HepG2 (cell line): ENCODE data around the gene WDR6. TPM values are rescaled to one million over a fixed set of nuclear protein-coding genes. Genes with fewer than 3 reads are reported as not detected.

Experiments used
- CCDC6 ChIP-seq: sonication (generic); formaldehyde crosslinking; IDR thresholded peaks from 2 replicates; pipeline ENCODE4 v1.8.1; 2022; ENCODE audit warnings: mild to moderate bottlenecking, missing genetic modification reagents, moderate library complexity
- LRRFIP1 ChIP-seq: sonication (generic); formaldehyde crosslinking; conservative IDR thresholded peaks from 2 replicates; pipeline ENCODE4 v1.4.0; 2020; ENCODE audit warnings: missing genetic modification reagents
- MAZ ChIP-seq, 2 experiments: sonication (generic) in 1 of 2; formaldehyde crosslinking in 1 of 2; IDR thresholded peaks; 2 replicates each; pipeline versions ENCODE4 v1.5.0 to v1.6.1; 2012 to 2020; ENCODE audit warnings: low read depth in 2 of 2, mild to moderate bottlenecking in 2 of 2, borderline replicate concordance in 1 of 2, improper control_type of control experiment in 1 of 2, low read length in 1 of 2, missing genetic modification reagents in 1 of 2, moderate library complexity in 1 of 2
- MEF2D ChIP-seq: sonication (generic); formaldehyde crosslinking; IDR thresholded peaks from 2 replicates; pipeline ENCODE4 v1.5.1; 2020; ENCODE audit warnings: mild to moderate bottlenecking, missing genetic modification reagents
- MEIS1 ChIP-seq: sonication (generic); formaldehyde crosslinking; IDR thresholded peaks from 2 replicates; pipeline ENCODE4 v1.9.0; 2021; ENCODE audit warnings: mild to moderate bottlenecking, missing genetic modification reagents, moderate library complexity, borderline replicate concordance
- MXD3 ChIP-seq: IDR thresholded peaks from 2 replicates; pipeline ENCODE4 v1.6.1; 2016; ENCODE audit warnings: mild to moderate bottlenecking, missing biosample characterization, missing genetic modification reagents
- MXI1 ChIP-seq: IDR thresholded peaks from 3 replicates; pipeline ENCODE4 v1.6.1; 2012; ENCODE audit warnings: low read depth, low read length, inconsistent platforms, borderline replicate concordance
- PRDM10 ChIP-seq: sonication (generic); formaldehyde crosslinking; IDR thresholded peaks from 2 replicates; pipeline ENCODE4 v1.4.0; 2020; ENCODE audit warnings: low read depth, missing genetic modification reagents
- SALL1 ChIP-seq: sonication (generic); formaldehyde crosslinking; IDR thresholded peaks from 2 replicates; pipeline ENCODE4 v1.8.0; 2022; ENCODE audit warnings: mild to moderate bottlenecking, missing genetic modification reagents
- TBX3 ChIP-seq: fragments of 450-650 bp; IDR thresholded peaks from 2 replicates; pipeline ENCODE4 v1.6.1; 2017; ENCODE audit warnings: antibody characterized with exemption, mild to moderate bottlenecking, inconsistent platforms, borderline replicate concordance
- ZBTB38 ChIP-seq: sonication (generic); formaldehyde crosslinking; IDR thresholded peaks from 2 replicates; pipeline ENCODE4 v1.5.1; 2020; ENCODE audit warnings: mild to moderate bottlenecking, missing genetic modification reagents
- ZFY ChIP-seq: sonication (generic); formaldehyde crosslinking; IDR thresholded peaks from 2 replicates; pipeline ENCODE4 v1.4.0; 2020; ENCODE audit warnings: missing genetic modification reagents
- ZNF296 ChIP-seq: sonication (generic); formaldehyde crosslinking; conservative IDR thresholded peaks from 2 replicates; pipeline ENCODE4 v1.5.0; 2020; ENCODE audit warnings: mild to moderate bottlenecking, missing genetic modification reagents
- ZNF484 ChIP-seq: sonication (generic); formaldehyde crosslinking; IDR thresholded peaks from 2 replicates; pipeline ENCODE4 v1.5.1; 2020; ENCODE audit warnings: mild to moderate bottlenecking, low read depth, missing genetic modification reagents, borderline replicate concordance
- ZNF530 ChIP-seq: sonication (generic); formaldehyde crosslinking; IDR thresholded peaks from 2 replicates; pipeline ENCODE4 v1.5.0; 2020; ENCODE audit warnings: low read depth, mild to moderate bottlenecking, missing genetic modification reagents
- ZNF678 ChIP-seq: sonication (generic); formaldehyde crosslinking; IDR thresholded peaks from 2 replicates; pipeline ENCODE4 v1.4.0; 2020; ENCODE audit warnings: mild to moderate bottlenecking, missing genetic modification reagents
- ZNF768 ChIP-seq: sonication (generic); formaldehyde crosslinking; IDR thresholded peaks from 2 replicates; pipeline ENCODE4 v1.4.0; 2020; ENCODE audit warnings: missing genetic modification reagents
- polyA plus RNA-seq, 8 experiments: library from polyadenylated mRNA; depleted of rRNA in 3 of 8; stranded (reverse) in 7 of 8; unstranded in 1 of 8; fragments of >200 nt; fragmentation: Illumina TruSeq in 4 of 8; extraction: Trizol in 4 of 8; gene quantifications; 2 replicates each; pipeline versions ENCODE4 v1.2.1 to v1.2.3, GENCODE V29; 2011 to 2016; ENCODE audit warnings: low read depth in 4 of 8, missing spikeins in 1 of 8, mixed read lengths in 1 of 8; ENCODE audit not compliant: insufficient read depth in 1 of 8
- total RNA-seq, 5 experiments: library from RNA; depleted of rRNA; stranded (reverse); fragments of >200 nt; fragmentation: Illumina TruSeq; extraction: Trizol; gene quantifications; 2 replicates each; pipeline ENCODE4 v1.2.3, GENCODE V29; 2016; ENCODE audit warnings: low read depth in 1 of 5
- TF ChIP-seq, protein P1 (sequence below): sonication (generic); formaldehyde crosslinking; IDR thresholded peaks from 2 replicates; pipeline ENCODE4 v1.5.0; 2020; ENCODE audit warnings: mild to moderate bottlenecking, missing genetic modification reagents
- TF ChIP-seq, protein P2 (sequence below): sonication (generic); formaldehyde crosslinking; IDR thresholded peaks from 2 replicates; pipeline ENCODE4 v1.8.1; 2023; ENCODE audit warnings: mild to moderate bottlenecking, inconsistent platforms, moderate library complexity, missing genetic modification reagents, borderline replicate concordance

WDR6 gene
- total and polyA plus RNA-seq, 2 of the 13 experiments (the other 11 are each of a cell fraction or from before 2014, with no cell fraction given) = 73.4 to 139 TPM

DNA sequence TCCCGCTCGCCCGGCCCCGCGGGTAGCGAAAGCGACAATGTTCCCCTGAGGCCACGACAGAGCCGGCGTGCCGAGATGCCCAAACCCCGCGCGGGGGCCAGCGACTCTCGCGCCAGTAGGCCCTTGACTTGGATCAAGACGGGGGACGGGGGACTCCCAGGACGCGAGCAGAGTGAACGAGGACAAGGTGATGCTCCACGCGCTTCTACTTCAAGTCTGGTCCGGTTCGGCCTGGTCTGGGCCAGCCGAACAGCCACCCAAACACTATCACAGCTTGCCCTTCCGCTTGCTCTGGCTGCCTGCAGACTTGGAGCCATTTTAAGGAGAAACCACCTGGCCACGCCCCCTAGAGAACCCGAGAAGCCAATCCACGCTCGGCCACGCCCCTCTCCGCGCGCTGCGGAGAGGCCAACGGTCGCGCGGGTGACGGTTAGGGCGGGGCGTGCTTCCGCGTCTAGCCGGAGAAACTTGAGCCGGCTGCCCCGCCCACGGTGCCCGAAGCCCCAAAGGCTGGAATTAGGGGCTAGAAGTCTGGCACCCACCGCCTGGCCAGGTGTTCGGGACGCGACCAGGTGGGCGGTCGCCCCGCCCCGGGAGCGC lies 14.1 kb downstream of the WDR6 start (continued):
- TF ChIP-seq ZNF296 (CRISPR knock-in tag) (peak; percentile 82; the same call in 1 of the 2 replicates), MXI1 (peak; percentile 74; the same call in 1 of the 3 replicates), MEIS1 (CRISPR knock-in tag) (peak; percentile 65; the same call in 1 of the 2 replicates), TBX3 (no peak), ZBTB38 (CRISPR knock-in tag) (peak; percentile 46; the same call in 1 of the 2 replicates), ZNF768 (peak; percentile 19; the same call in 1 of the 2 replicates), PRDM10 (peak; percentile 26; the same call in 1 of the 2 replicates), ZFY (CRISPR knock-in tag) (peak; percentile 98), MEF2D (CRISPR knock-in tag) (peak; percentile 64; the same call in 1 of the 2 replicates), ZNF530 (CRISPR knock-in tag) (0 out of 2 replicates have a peak, but pooled peaks have one; percentile 62), ZNF678 (0 out of 2 replicates have a peak, but pooled peaks have one; percentile 46), SALL1 (peak; percentile 80), ZNF484 (CRISPR knock-in tag) (no peak), MAZ (IDR thresholded peaks at IDR 0.05; ENCODE audit: borderline replicate concordance, low read depth, low read length) (no peak), MAZ (CRISPR knock-in tag; IDR thresholded peaks at IDR 0.05; ENCODE audit: low read depth) (peak; percentile 22; the same call in 1 of the 2 replicates), MXD3 (CRISPR knock-in tag) (peak; percentile 34; the same call in 1 of the 2 replicates), CCDC6 (CRISPR knock-in tag) (no peak), LRRFIP1 (no peak)
- TF ChIP-seq, protein P1, sequence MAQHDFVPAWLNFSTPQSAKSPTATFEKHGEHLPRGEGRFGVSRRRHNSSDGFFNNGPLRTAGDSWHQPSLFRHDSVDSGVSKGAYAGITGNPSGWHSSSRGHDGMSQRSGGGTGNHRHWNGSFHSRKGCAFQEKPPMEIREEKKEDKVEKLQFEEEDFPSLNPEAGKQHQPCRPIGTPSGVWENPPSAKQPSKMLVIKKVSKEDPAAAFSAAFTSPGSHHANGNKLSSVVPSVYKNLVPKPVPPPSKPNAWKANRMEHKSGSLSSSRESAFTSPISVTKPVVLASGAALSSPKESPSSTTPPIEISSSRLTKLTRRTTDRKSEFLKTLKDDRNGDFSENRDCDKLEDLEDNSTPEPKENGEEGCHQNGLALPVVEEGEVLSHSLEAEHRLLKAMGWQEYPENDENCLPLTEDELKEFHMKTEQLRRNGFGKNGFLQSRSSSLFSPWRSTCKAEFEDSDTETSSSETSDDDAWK (CRISPR knock-in tag) = no peak
- TF ChIP-seq, protein P2, sequence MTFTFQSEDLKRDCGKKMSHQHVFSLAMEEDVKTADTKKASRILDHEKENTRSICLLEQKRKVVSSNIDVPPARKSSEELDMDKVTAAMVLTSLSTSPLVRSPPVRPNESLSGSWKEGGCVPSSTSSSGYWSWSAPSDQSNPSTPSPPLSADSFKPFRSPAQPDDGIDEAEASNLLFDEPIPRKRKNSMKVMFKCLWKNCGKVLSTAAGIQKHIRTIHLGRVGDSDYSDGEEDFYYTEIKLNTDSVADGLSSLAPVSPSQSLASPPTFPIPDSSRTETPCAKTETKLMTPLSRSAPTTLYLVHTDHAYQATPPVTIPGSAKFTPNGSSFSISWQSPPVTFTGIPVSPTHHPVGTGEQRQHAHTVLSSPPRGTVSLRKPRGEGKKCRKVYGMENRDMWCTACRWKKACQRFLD (CRISPR knock-in tag) = peak; percentile 68
